ENCODE results near the gene TGM4. TPM values are rescaled to one million over a fixed set of nuclear protein-coding genes. Genes with fewer than 3 reads are reported as not detected.

TGM4 gene
- total and polyA plus RNA-seq, 12 donors = not detected

Other genes starting within 250 kb of the TGM4 start
- 10 to 100 TPM; 11.2 to 14.8 (median 12.9) TPM for gene ZNF197, start 249.6 kb upstream of the TGM4 start, total RNA-seq
- gene ZNF197, start 249.6 kb upstream of the TGM4 start, polyA plus RNA-seq = 1 to 10 TPM; 4.5 to 9.4 TPM
- 10 to 100 TPM in 1 of 10 donors, 1 to 10 TPM in 9; 4.8 to 10.2 (median 6.4) TPM for gene ZNF35, start 225.9 kb upstream of the TGM4 start, total RNA-seq
- 1 to 10 TPM; 4.1 to 4.5 TPM for gene ZNF35, start 225.9 kb upstream of the TGM4 start, polyA plus RNA-seq
- 1 to 10 TPM; 2.8 to 4.6 (median 3.5) TPM for gene ZNF502, start 161.9 kb upstream of the TGM4 start, total RNA-seq
- gene ZNF502, start 161.9 kb upstream of the TGM4 start, polyA plus RNA-seq = 1 to 10 TPM; 1.9 to 2.9 TPM
- 1 to 10 TPM; 3.0 to 8.7 (median 4.8) TPM for gene ZNF501, start 145.0 kb upstream of the TGM4 start, total RNA-seq
- gene ZNF501, start 145.0 kb upstream of the TGM4 start, polyA plus RNA-seq = 1 to 10 TPM; 1.5 to 1.7 TPM
- 10 to 100 TPM; 27.7 to 36.6 (median 34.8) TPM for gene KIAA1143, start 113.0 kb upstream of the TGM4 start, total RNA-seq
- gene KIAA1143, start 113.0 kb upstream of the TGM4 start, polyA plus RNA-seq = 10 to 100 TPM in 1 of 2 donors, 1 to 10 TPM in 1; 9.9 to 11.3 TPM
- 1 to 10 TPM in 1 of 10 donors, under 1 TPM in 9; 0.17 to 1.9 (median 0.50) TPM for gene KIF15, start 112.8 kb upstream of the TGM4 start, total RNA-seq
- under 1 TPM; 0.22 to 0.32 TPM for gene KIF15, start 112.8 kb upstream of the TGM4 start, polyA plus RNA-seq
- 10 to 100 TPM in 6 of 10 donors, 1 to 10 TPM in 4; 8.4 to 13.1 (median 11.2) TPM for gene TMEM42, start 12.7 kb upstream of the TGM4 start, total RNA-seq
- gene TMEM42, start 12.7 kb upstream of the TGM4 start, polyA plus RNA-seq = 10 to 100 TPM; 11.6 to 18.7 TPM
- 10 to 100 TPM; 35.0 to 52.2 (median 43.1) TPM for gene ZDHHC3, start 101.6 kb downstream of the TGM4 start, total RNA-seq
- gene ZDHHC3, start 101.6 kb downstream of the TGM4 start, polyA plus RNA-seq = 10 to 100 TPM; 19.0 to 30.7 TPM
- gene EXOSC7, start 101.6 kb downstream of the TGM4 start, total RNA-seq = 10 to 100 TPM; 24.2 to 35.4 (median 31.5) TPM
- gene EXOSC7, start 101.6 kb downstream of the TGM4 start, polyA plus RNA-seq = 10 to 100 TPM; 32.8 to 39.9 TPM
- 10 to 100 TPM; 34.8 to 72.9 (median 54.3) TPM for gene CLEC3B, start 151.7 kb downstream of the TGM4 start, total RNA-seq
- gene CLEC3B, start 151.7 kb downstream of the TGM4 start, polyA plus RNA-seq = 100 to 1,000 TPM; 179 to 355 TPM